Adrenal gland (tissue), 5 donors: ENCODE data around the gene ROPN1B.

Experiments used
- CTCF ChIP-seq, 6 experiments: fragments of 450-650 bp in 4 of 6; fragments of 200-600 bp in 2 of 6; sonication (generic) in 1 of 6; IDR thresholded peaks; 1 replicate in 5 of 6; 2 replicates in 1 of 6; pipeline versions ENCODE4 v1.5.1 to v1.8.0; 2016 to 2021; ENCODE audit warnings: antibody characterized with exemption in 6 of 6, mild to moderate bottlenecking in 2 of 6, moderate library complexity in 1 of 6
- POLR2A ChIP-seq, 2 donors: fragments of 450-650 bp; IDR thresholded peaks; one replicate each; pipeline ENCODE4 v1.6.1; 2017; ENCODE audit warnings: antibody characterized with exemption in 2 of 2, mild to moderate bottlenecking in 2 of 2, moderate library complexity in 1 of 2
- donor health status: DM: no; HTN: no; CAD: no.

- TF ChIP-seq CTCF (IDR thresholded peaks at IDR 0.05) (no peak), POLR2A (IDR thresholded peaks at IDR 0.05) (no peak)
Observed at GRCh38 chr3:126029241-126029640, 60.3 kb downstream of the ROPN1B start.
